GM12872 (cell line): Measurements from ENCODE around the gene DDO.

Source experiments
- TF ChIP-seq, protein P1 (sequence below): IDR thresholded peaks from 3 replicates; pipeline ENCODE4 v1.5.1; 2011; ENCODE audit warnings: low read depth, mild to moderate bottlenecking, low read length, moderate library complexity; ENCODE audit not compliant: insufficient read depth

Gene DDO

DNA sequence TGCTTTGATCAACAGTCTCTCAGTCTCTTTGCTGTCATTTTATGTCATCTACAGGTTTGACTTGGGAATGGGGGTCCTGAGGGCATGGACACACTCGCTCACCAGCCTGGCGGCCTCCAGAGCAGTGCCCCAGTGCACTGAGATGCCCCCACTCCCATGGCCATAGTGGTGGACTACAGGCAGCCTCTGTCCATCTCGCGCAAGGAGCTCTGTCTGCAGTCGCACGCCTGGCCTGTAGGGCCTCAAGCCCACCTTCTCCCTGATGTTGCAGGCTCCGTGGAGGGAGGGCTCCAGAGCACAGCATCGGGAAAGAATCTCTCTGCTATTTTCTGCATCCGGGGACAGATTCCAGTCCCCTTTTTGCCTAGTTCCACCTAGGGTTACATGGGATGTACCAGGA lies 22.6 kb downstream of the DDO start:
- TF ChIP-seq, protein P1, sequence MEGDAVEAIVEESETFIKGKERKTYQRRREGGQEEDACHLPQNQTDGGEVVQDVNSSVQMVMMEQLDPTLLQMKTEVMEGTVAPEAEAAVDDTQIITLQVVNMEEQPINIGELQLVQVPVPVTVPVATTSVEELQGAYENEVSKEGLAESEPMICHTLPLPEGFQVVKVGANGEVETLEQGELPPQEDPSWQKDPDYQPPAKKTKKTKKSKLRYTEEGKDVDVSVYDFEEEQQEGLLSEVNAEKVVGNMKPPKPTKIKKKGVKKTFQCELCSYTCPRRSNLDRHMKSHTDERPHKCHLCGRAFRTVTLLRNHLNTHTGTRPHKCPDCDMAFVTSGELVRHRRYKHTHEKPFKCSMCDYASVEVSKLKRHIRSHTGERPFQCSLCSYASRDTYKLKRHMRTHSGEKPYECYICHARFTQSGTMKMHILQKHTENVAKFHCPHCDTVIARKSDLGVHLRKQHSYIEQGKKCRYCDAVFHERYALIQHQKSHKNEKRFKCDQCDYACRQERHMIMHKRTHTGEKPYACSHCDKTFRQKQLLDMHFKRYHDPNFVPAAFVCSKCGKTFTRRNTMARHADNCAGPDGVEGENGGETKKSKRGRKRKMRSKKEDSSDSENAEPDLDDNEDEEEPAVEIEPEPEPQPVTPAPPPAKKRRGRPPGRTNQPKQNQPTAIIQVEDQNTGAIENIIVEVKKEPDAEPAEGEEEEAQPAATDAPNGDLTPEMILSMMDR = no peak

- TF ChIP-seq, protein P1 = no peak
Observed at GRCh38 chr6:110390404-110390803, 25.0 kb downstream of the DDO start.

DNA sequence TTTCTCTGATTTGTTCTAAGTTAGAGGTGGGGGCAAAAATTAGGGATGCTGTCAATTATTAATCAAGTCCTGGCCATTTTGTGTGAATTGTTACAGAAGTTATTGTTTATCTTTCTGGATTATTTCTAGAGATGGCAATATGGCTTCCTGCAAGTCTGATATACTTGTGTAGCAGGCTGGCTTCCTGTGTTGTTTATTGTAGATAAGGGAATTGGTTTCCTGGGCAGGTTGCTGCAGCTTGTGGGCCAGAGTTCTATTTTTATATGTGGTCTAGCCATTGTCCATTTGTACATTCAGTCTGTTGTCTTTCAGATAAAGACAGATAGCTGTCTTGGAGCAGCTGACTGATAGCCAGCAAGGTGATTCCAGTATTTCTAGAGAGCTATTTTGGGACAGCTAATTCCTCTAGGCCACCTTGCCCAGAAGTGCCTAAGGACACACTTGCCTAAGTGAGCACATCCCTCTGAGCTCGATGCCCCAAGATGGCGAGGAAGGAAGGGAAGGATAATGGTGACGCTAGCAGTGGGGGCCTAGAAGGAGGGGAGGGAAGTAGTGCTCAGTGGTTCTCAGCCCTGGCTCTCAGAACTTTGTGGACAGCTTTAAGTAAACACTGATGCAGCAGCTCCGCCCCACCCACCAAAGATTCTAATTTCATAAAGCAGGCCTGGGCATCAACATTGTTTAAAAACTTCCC lies 25.5 kb downstream of the DDO start:
- TF ChIP-seq, protein P1 = no peak

DNA sequence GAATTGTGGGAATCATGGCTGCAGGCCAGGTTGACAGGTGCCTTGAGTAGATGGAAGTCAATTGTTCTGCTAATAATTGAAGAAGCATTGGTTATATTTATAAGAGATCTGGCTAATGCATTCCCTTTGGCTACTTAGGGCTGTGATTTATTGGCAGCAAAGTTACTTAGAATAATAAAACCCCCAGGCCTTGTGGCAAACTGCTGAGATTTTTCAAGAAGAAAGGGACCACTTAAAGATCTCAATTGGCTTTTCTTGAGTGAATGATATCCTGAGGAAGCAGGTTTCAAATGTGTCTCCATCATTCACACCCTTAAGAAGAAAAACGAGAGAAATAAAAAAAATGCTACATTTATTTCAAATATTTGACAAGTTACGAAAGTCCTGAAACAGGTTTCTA lies 27.4 kb downstream of the DDO start:
- TF ChIP-seq, protein P1 = no peak

GRCh38 chr6:110385458-110385863 lies 29.9 kb downstream of the DDO start:
- TF ChIP-seq, protein P1 = no peak

DNA sequence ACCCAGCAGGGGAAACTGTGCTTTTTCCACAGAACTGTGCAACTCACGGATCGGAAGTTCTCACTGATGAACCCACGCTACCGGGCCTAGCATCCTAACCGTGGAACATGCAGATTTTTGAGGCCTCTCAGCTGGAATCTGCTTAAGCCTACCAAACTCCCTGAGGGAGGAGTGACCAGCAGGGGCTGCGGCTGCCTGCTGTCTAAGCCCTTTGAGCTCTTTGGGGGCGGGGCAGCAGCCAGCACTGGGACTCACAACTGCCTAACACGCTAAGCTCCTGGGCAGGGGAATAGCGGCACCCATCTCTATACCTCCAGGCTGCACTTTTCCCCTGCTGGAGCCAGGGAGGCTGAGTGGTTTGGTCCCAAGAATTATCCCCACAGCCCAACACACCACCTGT lies 36.8 kb downstream of the DDO start:
- TF ChIP-seq, protein P1 = no peak

DNA sequence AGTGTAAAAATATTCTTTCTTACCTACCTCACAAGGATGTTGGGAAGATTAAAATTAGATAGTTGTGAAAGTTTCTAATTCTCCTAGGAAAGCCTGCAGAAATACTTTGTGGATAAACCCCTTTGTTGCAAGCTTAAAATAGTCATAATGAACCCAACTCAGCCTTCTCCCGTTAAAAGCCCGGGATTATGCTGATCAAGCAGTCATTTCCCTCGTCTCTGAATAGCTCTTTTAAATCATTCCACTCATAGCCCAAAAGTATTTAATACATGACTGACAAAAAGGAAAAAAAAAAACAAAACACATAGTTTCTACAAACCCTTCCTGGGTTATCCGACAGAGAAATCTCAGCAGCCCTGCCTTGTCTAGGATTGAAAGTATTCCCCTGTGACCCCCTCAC lies 46.3 kb downstream of the DDO start:
- TF ChIP-seq, protein P1 = no peak

DNA sequence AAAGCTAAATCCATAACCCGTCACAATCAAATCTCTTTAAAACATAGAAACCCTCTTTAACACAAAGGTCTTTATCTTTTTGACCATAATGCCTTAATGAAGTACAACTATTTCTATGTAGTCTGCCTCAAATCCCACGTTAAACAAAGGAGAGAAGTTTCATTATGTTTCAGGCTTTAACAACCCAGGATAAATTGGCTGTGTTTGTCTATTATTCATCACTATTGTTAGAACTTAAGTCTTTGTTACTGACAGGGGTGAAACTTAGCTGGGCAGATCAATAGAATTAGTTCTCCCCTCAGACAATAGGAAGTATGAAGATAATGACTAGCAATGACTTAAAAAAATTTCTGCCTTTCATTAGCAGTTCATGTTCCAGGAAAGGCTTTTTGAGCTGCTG lies 47.1 kb downstream of the DDO start:
- TF ChIP-seq, protein P1 = no peak
